ENCODE data around the gene PUS10. TPM values are rescaled to one million over a fixed set of nuclear protein-coding genes. Genes with fewer than 3 reads are reported as not detected.

The PUS10 gene
- total and polyA plus RNA-seq, 2 of the 13 experiments (the other 11 are each of a cell fraction or from before 2014, with no cell fraction given), result 41.4 to 44.3 TPM

GRCh38 chr2:60925994-60926740 is 91.9 kb downstream of the PUS10 start (continued):
- TF ChIP-seq, protein P1, sequence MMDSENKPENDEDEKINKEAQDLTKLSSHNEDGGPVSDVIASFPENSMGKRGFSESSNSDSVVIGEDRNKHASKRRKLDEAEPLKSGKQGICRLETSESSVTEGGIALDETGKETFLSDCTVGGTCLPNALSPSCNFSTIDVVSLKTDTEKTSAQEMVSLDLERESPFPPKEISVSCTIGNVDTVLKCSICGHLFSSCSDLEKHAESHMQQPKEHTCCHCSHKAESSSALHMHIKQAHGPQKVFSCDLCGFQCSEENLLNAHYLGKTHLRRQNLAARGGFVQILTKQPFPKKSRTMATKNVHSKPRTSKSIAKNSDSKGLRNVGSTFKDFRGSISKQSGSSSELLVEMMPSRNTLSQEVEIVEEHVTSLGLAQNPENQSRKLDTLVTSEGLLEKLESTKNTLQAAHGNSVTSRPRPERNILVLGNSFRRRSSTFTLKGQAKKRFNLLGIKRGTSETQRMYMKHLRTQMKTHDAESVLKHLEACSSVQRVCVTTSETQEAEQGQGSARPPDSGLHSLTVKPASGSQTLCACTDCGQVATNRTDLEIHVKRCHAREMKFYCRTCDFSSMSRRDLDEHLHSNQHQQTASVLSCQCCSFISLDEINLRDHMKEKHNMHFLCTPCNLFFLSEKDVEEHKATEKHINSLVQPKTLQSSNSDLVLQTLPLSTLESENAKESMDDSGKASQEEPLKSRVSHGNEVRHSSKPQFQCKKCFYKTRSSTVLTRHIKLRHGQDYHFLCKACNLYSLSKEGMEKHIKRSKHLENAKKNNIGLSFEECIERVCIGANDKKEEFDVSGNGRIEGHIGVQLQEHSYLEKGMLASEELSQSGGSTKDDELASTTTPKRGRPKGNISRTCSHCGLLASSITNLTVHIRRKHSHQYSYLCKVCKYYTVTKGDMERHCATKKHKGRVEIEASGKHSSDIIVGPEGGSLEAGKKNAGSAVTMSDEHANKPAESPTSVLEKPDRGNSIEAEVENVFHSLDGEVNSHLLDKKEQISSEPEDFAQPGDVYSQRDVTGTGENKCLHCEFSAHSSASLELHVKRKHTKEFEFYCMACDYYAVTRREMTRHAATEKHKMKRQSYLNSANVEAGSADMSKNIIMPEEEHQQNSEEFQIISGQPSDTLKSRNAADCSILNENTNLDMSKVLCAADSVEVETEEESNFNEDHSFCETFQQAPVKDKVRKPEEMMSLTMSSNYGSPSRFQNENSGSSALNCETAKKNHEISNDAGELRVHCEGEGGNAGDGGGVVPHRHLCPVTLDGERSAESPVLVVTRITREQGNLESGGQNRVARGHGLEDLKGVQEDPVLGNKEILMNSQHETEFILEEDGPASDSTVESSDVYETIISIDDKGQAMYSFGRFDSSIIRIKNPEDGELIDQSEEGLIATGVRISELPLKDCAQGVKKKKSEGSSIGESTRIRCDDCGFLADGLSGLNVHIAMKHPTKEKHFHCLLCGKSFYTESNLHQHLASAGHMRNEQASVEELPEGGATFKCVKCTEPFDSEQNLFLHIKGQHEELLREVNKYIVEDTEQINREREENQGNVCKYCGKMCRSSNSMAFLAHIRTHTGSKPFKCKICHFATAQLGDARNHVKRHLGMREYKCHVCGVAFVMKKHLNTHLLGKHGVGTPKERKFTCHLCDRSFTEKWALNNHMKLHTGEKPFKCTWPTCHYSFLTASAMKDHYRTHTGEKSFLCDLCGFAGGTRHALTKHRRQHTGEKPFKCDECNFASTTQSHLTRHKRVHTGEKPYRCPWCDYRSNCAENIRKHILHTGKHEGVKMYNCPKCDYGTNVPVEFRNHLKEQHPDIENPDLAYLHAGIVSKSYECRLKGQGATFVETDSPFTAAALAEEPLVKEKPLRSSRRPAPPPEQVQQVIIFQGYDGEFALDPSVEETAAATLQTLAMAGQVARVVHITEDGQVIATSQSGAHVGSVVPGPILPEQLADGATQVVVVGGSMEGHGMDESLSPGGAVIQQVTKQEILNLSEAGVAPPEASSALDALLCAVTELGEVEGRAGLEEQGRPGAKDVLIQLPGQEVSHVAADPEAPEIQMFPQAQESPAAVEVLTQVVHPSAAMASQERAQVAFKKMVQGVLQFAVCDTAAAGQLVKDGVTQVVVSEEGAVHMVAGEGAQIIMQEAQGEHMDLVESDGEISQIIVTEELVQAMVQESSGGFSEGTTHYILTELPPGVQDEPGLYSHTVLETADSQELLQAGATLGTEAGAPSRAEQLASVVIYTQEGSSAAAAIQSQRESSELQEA (CRISPR knock-in tag; IDR thresholded peaks at IDR 0.05; ENCODE audit: not compliant biosample characterization), result no peak
- TF ChIP-seq PAWR (CRISPR knock-in tag; IDR thresholded peaks at IDR 0.05; ENCODE audit: borderline replicate concordance) (no peak), ZNF335 (CRISPR knock-in tag; IDR thresholded peaks at IDR 0.05) (no peak)

- Histone ChIP-seq H3K4me3 (replicated peaks in 1 of 3; ENCODE audit: insufficient read depth in 1 of 3, low read depth in 2 of 3, low read length in 3 of 3) (no peak overlapping the region), H3K27me3 (ENCODE audit: control insufficient read depth in 1 of 2, insufficient read depth in 2 of 2, low read length in 2 of 2) (no peaks in the 10 kb centered on the region), H3K36me3 (replicated peaks in 1 of 2; ENCODE audit: control insufficient read depth in 1 of 2, insufficient read depth in 2 of 2, low read length in 2 of 2) (peaks cover 2 to 14% of the 10 kb centered on the region in 2 experiments; a peak in 4 of 5 replicates), H3K4me1 (ENCODE audit: insufficient read depth, low read length) (no peaks in the 10 kb centered on the region), H3K79me2 (ENCODE audit: insufficient read depth, low read length) (no peaks in the 10 kb centered on the region), H2AFZ (ENCODE audit: low read length) (no peak overlapping the region), H4K20me1 (ENCODE audit: insufficient read depth, low read length) (no peaks in the 10 kb centered on the region), H3K4me2 (ENCODE audit: low read depth, low read length) (no peak overlapping the region), H3K9ac (ENCODE audit: insufficient read depth, low read depth, low read length) (no peak overlapping the region), H3K9me3 (ENCODE audit: low read length) (no peaks in the 10 kb centered on the region), H3K27ac (ENCODE audit: extremely low read length, insufficient read depth, low read length) (no peak overlapping the region)
- FAIRE-seq (no peak), ATAC-seq (no peak), DNase-seq (ENCODE audit: low spot score) (no peak)
- in situ Hi-C loops (cut with HindIII; ENCODE audit: extremely low pct_ligation_motif_present, low pct_unique_long_range_greater_than_20kb), result no loop called here
- ChIA-PET CTCF (ENCODE audit: low intra/inter-chr PET ratio, low total read pairs) (no interaction called here), POLR2A (no interaction called here)
- WGBS (ENCODE audit: low lambda C conversion rate), result 95% methylated on average over 8 of the region's 8 CpGs
- BruUV-seq (replicated peaks), result no TSS peak
- intact Hi-C loops (cut with micrococcal nuclease; ENCODE audit: unreplicated experiment), result no loop called here
- TF ChIP-seq KMT2A (CRISPR knock-in tag; IDR thresholded peaks at IDR 0.05) (no peak), IRF1 (CRISPR knock-in tag; IDR thresholded peaks at IDR 0.05; ENCODE audit: low read depth) (no peak), SP140L (CRISPR knock-in tag; IDR thresholded peaks at IDR 0.05; ENCODE audit: borderline replicate concordance) (no peak)
- TF ChIP-seq, protein P2, sequence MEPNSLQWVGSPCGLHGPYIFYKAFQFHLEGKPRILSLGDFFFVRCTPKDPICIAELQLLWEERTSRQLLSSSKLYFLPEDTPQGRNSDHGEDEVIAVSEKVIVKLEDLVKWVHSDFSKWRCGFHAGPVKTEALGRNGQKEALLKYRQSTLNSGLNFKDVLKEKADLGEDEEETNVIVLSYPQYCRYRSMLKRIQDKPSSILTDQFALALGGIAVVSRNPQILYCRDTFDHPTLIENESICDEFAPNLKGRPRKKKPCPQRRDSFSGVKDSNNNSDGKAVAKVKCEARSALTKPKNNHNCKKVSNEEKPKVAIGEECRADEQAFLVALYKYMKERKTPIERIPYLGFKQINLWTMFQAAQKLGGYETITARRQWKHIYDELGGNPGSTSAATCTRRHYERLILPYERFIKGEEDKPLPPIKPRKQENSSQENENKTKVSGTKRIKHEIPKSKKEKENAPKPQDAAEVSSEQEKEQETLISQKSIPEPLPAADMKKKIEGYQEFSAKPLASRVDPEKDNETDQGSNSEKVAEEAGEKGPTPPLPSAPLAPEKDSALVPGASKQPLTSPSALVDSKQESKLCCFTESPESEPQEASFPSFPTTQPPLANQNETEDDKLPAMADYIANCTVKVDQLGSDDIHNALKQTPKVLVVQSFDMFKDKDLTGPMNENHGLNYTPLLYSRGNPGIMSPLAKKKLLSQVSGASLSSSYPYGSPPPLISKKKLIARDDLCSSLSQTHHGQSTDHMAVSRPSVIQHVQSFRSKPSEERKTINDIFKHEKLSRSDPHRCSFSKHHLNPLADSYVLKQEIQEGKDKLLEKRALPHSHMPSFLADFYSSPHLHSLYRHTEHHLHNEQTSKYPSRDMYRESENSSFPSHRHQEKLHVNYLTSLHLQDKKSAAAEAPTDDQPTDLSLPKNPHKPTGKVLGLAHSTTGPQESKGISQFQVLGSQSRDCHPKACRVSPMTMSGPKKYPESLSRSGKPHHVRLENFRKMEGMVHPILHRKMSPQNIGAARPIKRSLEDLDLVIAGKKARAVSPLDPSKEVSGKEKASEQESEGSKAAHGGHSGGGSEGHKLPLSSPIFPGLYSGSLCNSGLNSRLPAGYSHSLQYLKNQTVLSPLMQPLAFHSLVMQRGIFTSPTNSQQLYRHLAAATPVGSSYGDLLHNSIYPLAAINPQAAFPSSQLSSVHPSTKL (CRISPR knock-in tag; IDR thresholded peaks at IDR 0.05), result no peak
Observed at GRCh38 chr2:60907329-60907728, 110.7 kb downstream of the PUS10 start.

Measured in HepG2 (cell line).